Astrocyte of the cerebellum (primary cell): ENCODE measurements around the gene PDZD4.

Experiments used
- DNase-seq: peaks from one replicate; pipeline ENCODE4 v3.0.0-alpha.2; 2011; ENCODE audit warnings: low read depth
- H3K4me3 ChIP-seq: 2 replicates; pipeline ENCODE4 v1.5.1; 2011; ENCODE audit warnings: mild to moderate bottlenecking, low read depth, low read length, moderate library complexity
- in situ Hi-C: cut with HindIII; loops from 2 replicates; pipeline ENCODE4 v1.10.0; 2017; ENCODE audit warnings: low sequenced_read_pairs
- TF ChIP-seq, protein P1 (sequence below): IDR thresholded peaks from 2 replicates; pipeline ENCODE4 v1.5.1; 2012; ENCODE audit warnings: low read length, low read depth, moderate library complexity, mild to moderate bottlenecking; ENCODE audit errors: missing control alignments

Gene PDZD4

GRCh38 chrX:153777261-153778090 is 52.9 kb downstream of the PDZD4 start:
- no peak overlapping the region for H3K4me3 ChIP-seq
- TF ChIP-seq, protein P1, sequence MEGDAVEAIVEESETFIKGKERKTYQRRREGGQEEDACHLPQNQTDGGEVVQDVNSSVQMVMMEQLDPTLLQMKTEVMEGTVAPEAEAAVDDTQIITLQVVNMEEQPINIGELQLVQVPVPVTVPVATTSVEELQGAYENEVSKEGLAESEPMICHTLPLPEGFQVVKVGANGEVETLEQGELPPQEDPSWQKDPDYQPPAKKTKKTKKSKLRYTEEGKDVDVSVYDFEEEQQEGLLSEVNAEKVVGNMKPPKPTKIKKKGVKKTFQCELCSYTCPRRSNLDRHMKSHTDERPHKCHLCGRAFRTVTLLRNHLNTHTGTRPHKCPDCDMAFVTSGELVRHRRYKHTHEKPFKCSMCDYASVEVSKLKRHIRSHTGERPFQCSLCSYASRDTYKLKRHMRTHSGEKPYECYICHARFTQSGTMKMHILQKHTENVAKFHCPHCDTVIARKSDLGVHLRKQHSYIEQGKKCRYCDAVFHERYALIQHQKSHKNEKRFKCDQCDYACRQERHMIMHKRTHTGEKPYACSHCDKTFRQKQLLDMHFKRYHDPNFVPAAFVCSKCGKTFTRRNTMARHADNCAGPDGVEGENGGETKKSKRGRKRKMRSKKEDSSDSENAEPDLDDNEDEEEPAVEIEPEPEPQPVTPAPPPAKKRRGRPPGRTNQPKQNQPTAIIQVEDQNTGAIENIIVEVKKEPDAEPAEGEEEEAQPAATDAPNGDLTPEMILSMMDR: no peak
- in situ Hi-C loops: no loop called here
- no peak for DNase-seq

DNA sequence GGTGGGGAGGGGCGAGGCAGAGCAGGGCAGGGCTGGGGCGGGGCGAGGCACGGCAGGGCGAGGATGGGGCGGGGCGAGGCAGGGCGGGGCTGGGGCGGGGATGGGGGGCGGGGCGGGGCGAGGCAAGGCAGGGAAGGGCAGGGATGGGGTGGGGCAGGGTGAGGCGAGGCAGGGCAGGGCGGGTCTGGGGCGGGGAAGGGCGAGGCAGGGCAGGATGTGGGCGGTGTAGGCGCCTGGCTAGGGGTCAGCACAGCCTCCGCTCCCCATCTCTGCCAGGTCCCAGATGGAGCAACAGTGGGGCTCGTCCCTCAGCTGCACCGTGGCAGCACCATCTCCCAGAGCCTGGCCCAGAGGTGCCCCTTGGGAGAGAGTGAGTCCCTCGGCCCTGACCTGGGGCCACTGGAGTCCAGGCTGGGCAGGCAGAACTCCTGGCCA is 53.7 kb downstream of the PDZD4 start:
- in situ Hi-C loops: no loop called here
- no peak for DNase-seq
- TF ChIP-seq, protein P1: no peak
- H3K4me3 ChIP-seq: no peak overlapping the region

DNA sequence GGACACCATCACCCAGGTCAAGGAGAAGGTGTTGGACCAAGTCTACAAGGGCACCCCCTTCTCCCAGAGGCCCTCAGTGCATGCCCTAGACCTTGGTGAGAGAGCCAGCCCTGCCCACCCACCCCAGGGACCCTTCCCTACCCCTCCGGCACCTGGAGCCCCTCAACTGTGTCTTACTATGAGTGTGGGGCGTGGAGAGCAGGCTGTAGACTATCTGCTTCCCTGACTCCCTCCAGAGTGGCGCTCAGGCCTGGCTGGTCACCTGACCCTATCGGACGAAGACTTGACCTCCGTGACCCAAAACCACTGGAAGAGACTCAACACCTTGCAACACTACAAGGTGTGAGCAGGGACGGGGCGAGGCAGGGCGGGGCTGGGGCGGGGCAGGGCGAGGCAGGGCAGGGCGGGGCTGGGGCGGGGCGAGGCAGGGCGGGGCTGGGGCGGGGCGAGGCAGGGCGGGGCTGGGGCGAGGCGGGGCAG is 54.2 kb downstream of the PDZD4 start:
- H3K4me3 ChIP-seq: no peak overlapping the region
- in situ Hi-C loops: no loop called here
- DNase-seq: no peak
- TF ChIP-seq, protein P1: no peak

GRCh38 chrX:153775293-153776119 is 54.8 kb downstream of the PDZD4 start:
- in situ Hi-C loops: no loop called here
- TF ChIP-seq, protein P1: no peak
- DNase-seq: no peak
- no peak overlapping the region for H3K4me3 ChIP-seq

DNA sequence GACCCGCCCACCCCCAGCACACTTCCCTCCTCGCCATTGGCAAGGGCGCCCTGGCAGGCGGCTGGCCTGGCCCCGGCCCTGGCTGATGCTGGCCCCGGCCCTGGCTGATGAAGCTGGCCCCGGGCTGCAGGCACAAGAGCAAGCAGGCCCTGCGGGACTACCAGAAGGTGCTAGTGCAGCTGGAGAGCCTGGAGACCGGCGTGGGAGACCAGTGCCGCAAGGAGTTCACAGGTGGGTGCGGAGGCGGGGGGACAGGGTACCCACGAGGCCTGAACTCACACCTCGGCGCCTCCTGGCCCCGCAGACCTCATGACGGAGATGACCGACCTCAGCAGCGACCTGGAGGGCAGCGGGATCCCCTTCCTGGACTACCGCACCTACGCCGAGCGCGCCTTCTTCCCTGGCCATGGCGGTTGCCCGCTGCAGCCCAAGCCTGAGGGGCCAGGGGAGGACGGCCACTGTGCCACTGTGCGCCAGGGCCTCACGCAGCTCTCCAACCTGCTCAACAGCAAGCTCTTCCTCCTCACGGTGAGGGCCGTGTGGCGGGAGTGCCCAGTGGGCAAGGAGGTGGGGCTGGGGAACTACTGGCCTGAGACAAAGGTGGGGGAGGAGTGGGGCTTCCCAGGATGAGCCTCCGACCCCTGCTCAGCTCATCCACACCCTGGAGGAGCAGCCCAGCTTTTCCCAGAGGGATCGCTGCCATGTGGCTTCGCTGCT is 55.6 kb downstream of the PDZD4 start:
- no peak for DNase-seq
- no peak overlapping the region for H3K4me3 ChIP-seq
- TF ChIP-seq, protein P1: no peak
- in situ Hi-C loops: no loop called here
